Left ventricle myocardium inferior (tissue), 1 donor: Measurements from ENCODE around the gene ATF7IP2. TPM values are rescaled to one million over a fixed set of nuclear protein-coding genes. Genes with fewer than 3 reads are reported as not detected.
"Not testable (repeated sequence)": the region's sequence is repeated elsewhere in the genome, so short reads cannot be mapped to it uniquely, and the experiment has no call there.

Source experiments
- DNase-seq: peaks from one replicate; pipeline ENCODE4 v3.0.0-alpha.2; 2020
- H3K27ac ChIP-seq: fragments of 200-600 bp; replicated peaks from 2 replicates; pipeline ENCODE4 v1.8.0; 2021
- H3K27me3 ChIP-seq: fragments of 200-600 bp; 2 replicates; pipeline ENCODE4 v1.8.0; 2021; ENCODE audit warnings: low read depth
- H3K36me3 ChIP-seq: fragments of 200-600 bp; 2 replicates; pipeline ENCODE4 v1.8.0; 2021
- H3K4me1 ChIP-seq: fragments of 200-600 bp; 2 replicates; pipeline ENCODE4 v1.8.0; 2021
- H3K4me3 ChIP-seq: fragments of 200-600 bp; 2 replicates; pipeline ENCODE4 v1.8.0; 2021; ENCODE audit warnings: mild to moderate bottlenecking, moderate library complexity
- H3K9me3 ChIP-seq: fragments of 200-600 bp; replicated peaks from 2 replicates; pipeline ENCODE4 v1.8.0; 2021
- intact Hi-C: fragments of 100-400 bp; cut with micrococcal nuclease; formaldehyde crosslinking; loops from one replicate; pipeline ENCODE4 v1.11.0; 2022
- total RNA-seq: library from RNA; stranded (reverse); fragmentation: NEBNext Ultra II Directional; extraction: Animal tissue kit (Norgen Biotek cat#: 25700); gene quantifications from one replicate; pipeline ENCODE4 v1.2.1, GENCODE V29; 2021
- TF ChIP-seq, protein P1 (sequence below): fragments of 200-600 bp; IDR thresholded peaks from 2 replicates; pipeline ENCODE4 v1.8.0; 2021; ENCODE audit warnings: antibody characterized with exemption, mild to moderate bottlenecking, borderline replicate concordance
- donor health status: DM: no; HTN: yes; CAD: no; lungs with severe emphysema.

The ATF7IP2 gene
- total RNA-seq, 1 donor from 2014 or later, result 53.6 TPM

DNA sequence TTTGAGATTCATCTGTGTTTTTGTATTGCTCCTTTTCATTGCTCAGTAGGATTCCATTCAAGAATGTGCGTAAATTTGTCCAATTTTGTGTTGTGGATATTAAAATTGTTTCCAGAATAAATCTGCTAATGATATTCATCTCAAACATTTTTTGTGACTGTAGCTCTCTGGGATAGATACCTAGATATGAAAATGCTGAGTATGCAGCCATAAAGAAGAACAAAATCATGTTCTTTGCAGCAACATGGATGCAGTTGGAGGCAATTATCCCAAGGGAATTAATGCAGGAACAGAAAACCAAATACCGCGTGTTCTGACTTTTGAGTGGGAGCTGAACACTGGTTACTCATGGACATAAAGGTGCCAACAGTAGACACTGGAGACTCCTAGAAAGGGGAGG is 40.2 kb upstream of the ATF7IP2 start:
- Histone ChIP-seq H3K36me3 (no peaks in the 10 kb centered on the region), H3K4me1 (no peaks in the 10 kb centered on the region), H3K9me3 (peaks cover 45% of the 10 kb centered on the region), H3K27me3 (no peaks in the 10 kb centered on the region), H3K27ac (no peak overlapping the region), H3K4me3 (no peak overlapping the region)
- TF ChIP-seq, protein P1, sequence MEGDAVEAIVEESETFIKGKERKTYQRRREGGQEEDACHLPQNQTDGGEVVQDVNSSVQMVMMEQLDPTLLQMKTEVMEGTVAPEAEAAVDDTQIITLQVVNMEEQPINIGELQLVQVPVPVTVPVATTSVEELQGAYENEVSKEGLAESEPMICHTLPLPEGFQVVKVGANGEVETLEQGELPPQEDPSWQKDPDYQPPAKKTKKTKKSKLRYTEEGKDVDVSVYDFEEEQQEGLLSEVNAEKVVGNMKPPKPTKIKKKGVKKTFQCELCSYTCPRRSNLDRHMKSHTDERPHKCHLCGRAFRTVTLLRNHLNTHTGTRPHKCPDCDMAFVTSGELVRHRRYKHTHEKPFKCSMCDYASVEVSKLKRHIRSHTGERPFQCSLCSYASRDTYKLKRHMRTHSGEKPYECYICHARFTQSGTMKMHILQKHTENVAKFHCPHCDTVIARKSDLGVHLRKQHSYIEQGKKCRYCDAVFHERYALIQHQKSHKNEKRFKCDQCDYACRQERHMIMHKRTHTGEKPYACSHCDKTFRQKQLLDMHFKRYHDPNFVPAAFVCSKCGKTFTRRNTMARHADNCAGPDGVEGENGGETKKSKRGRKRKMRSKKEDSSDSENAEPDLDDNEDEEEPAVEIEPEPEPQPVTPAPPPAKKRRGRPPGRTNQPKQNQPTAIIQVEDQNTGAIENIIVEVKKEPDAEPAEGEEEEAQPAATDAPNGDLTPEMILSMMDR, result no peak
- intact Hi-C loops, result no loop called here
- DNase-seq, result no peak

GRCh38 chr16:10349851-10350250 is 36.0 kb upstream of the ATF7IP2 start:
- H3K9me3 ChIP-seq, result peaks cover 7% of the 10 kb centered on the region
- H3K27ac ChIP-seq, result no peak overlapping the region
- intact Hi-C loops, result no loop called here
- no peak overlapping the region for H3K4me3 ChIP-seq
- no peaks in the 10 kb centered on the region for H3K4me1 ChIP-seq
- no peaks in the 10 kb centered on the region for H3K27me3 ChIP-seq
- no peak for DNase-seq
- no peaks in the 10 kb centered on the region for H3K36me3 ChIP-seq
- TF ChIP-seq, protein P1, result no peak

- Histone ChIP-seq H3K4me1 (no peaks in the 10 kb centered on the region), H3K36me3 (no peaks in the 10 kb centered on the region), H3K27me3 (no peaks in the 10 kb centered on the region), H3K27ac (no peak overlapping the region), H3K9me3 (no peaks in the 10 kb centered on the region), H3K4me3 (no peak overlapping the region)
- intact Hi-C loops, result no loop called here
- TF ChIP-seq, protein P1, result no peak
- DNase-seq, result no peak
Measured at GRCh38 chr16:10352262-10352661, 33.6 kb upstream of the ATF7IP2 start.

GRCh38 chr16:10355589-10355988 is 30.3 kb upstream of the ATF7IP2 start:
- no peaks in the 10 kb centered on the region for H3K27me3 ChIP-seq
- H3K4me1 ChIP-seq, result no peaks in the 10 kb centered on the region
- H3K9me3 ChIP-seq, result no peaks in the 10 kb centered on the region
- H3K36me3 ChIP-seq, result no peaks in the 10 kb centered on the region
- TF ChIP-seq, protein P1, result no peak
- DNase-seq, result no peak
- H3K4me3 ChIP-seq, result no peak overlapping the region
- H3K27ac ChIP-seq, result no peak overlapping the region
- intact Hi-C loops, result no loop called here

DNA sequence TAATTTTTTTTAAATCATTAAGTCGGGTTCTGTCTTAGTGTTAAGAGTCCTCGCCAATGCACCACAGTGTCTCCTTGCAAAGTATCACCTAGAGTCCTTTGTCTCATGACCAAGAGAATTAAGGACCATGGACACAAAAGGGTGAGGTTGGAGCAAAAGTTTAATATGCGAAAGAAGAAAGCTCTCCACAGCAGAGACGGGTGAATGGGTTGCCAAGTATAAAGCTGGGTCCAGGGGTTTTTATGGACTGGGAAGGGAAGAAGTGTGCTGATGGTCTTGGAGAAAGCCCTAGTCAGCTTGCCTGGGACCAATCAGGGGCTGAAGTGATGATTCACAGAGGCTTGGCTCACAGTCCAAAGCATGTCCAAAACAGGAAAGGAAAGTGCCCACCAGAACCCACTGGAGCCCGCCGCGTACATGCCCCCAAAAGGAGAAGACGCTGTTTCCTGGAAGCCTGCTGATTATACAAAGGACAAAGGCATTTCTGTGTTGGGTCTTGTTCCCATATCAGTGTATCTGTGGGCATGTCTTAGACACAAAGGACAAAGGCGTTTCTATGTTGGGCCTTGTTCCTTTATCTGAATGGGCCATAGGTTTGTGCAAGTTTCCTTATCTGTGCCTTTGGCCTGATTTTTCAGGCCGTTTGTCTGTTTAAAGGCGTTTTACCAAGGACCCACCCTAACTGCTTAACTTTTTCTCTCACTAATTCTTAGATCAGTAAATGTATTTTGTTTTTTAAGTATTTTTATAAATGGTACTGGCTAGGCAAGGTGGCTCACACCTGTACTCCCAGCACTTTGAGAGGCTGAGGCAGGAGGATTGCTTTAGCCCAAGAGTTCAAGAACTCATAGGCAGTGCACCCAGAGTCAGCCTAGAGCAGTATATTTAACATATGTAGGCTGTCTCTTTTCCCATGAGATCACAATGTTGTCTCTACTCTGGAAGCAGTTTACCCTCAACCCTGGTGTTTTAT is 28.7 kb upstream of the ATF7IP2 start:
- no peaks in the 10 kb centered on the region for H3K36me3 ChIP-seq
- intact Hi-C loops, result no loop called here
- TF ChIP-seq, protein P1, result no peak
- H3K27me3 ChIP-seq, result no peaks in the 10 kb centered on the region
- H3K27ac ChIP-seq, result no peak overlapping the region
- no peaks in the 10 kb centered on the region for H3K9me3 ChIP-seq
- no peak overlapping the region for H3K4me3 ChIP-seq
- no peak for DNase-seq
- H3K4me1 ChIP-seq, result no peaks in the 10 kb centered on the region

- H3K9me3 ChIP-seq, H3K4me3 ChIP-seq, H3K27ac ChIP-seq, H3K4me1 ChIP-seq, H3K36me3 ChIP-seq, intact Hi-C loops, H3K27me3 ChIP-seq, DNase-seq: not testable (repeated sequence)
Measured at GRCh38 chr16:10361747-10362076, 24.1 kb upstream of the ATF7IP2 start.
